Skeletal muscle satellite cell (primary cell): ENCODE results near the gene TRAF5.
"Not testable (repeated sequence)": the region's sequence is repeated elsewhere in the genome, so short reads cannot be mapped to it uniquely, and the experiment has no call there.

Experiments used
- H3K27me3 ChIP-seq: 2 replicates; pipeline ENCODE4 v1.7.0; 2013; ENCODE audit warnings: low read length; ENCODE audit not compliant: control insufficient read depth, insufficient read depth
- H3K36me3 ChIP-seq: 2 replicates; pipeline ENCODE4 v1.7.0; 2013; ENCODE audit warnings: mild to moderate bottlenecking, control low read depth, low read length; ENCODE audit not compliant: insufficient read depth
- H3K4me1 ChIP-seq: 2 replicates; pipeline ENCODE4 v1.7.0; 2013; ENCODE audit warnings: low read length; ENCODE audit not compliant: control insufficient read depth, insufficient read depth
- H3K4me2 ChIP-seq: 2 replicates; pipeline ENCODE4 v1.7.0; 2013; ENCODE audit warnings: mild to moderate bottlenecking, low read length
- H3K4me3 ChIP-seq: 2 replicates; pipeline ENCODE4 v1.7.0; 2013; ENCODE audit warnings: low read length
- H3K9ac ChIP-seq: 2 replicates; pipeline ENCODE4 v1.7.0; 2013; ENCODE audit warnings: mild to moderate bottlenecking, low read depth, low read length, moderate library complexity
- H3K9me3 ChIP-seq: replicated peaks from 2 replicates; pipeline ENCODE4 v1.7.0; 2013; ENCODE audit warnings: mild to moderate bottlenecking, control low read depth, low read length

Gene TRAF5

DNA sequence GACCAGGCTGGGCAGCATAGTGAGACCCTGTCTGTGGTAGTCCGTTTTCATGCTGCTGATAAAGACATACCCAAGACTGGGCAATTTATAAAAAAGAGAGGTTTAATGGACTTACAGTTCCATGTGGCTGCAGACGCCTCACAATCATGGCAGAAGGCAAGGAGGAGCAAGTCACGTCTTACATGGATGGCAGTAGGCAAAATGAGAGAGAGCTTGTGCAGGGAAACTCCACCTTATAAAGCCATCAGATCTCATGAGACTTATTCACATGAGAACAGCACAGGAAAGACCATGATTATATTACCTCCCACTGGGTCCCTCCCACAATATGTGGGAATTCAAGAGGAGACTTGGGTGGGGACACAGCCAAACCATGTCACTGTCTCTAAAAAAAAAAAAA is 25.4 kb downstream of the TRAF5 start:
- H3K4me1 ChIP-seq, H3K9me3 ChIP-seq, H3K4me2 ChIP-seq, H3K9ac ChIP-seq, H3K27me3 ChIP-seq, H3K4me3 ChIP-seq, H3K36me3 ChIP-seq: not testable (repeated sequence)

DNA sequence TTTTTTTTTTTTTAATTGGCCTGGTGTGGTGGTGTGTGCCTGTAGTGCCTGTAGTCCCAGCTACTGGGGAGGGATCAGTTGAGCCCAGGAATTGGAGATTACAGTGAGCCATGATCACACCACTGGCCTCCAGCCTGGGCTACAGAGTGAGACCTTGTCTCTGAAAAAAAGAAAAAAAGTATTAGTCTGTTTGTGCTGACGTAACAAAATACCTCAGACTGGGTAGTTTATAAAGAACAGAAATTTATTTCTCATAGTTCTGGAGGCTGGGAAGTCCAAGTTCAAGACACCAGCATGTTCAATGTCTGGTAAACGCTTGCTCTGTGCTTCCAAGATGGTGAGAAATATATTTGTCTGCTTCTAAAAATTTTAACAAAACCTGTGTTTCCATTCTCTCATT is 25.8 kb downstream of the TRAF5 start:
- peaks cover 9% of the 10 kb centered on the region for H3K4me1 ChIP-seq
- no peak overlapping the region for H3K4me2 ChIP-seq
- H3K36me3 ChIP-seq = peaks cover 4% of the 10 kb centered on the region
- H3K9ac ChIP-seq = no peak overlapping the region
- H3K9me3 ChIP-seq = no peaks in the 10 kb centered on the region
- no peak overlapping the region for H3K4me3 ChIP-seq
- no peaks in the 10 kb centered on the region for H3K27me3 ChIP-seq

DNA sequence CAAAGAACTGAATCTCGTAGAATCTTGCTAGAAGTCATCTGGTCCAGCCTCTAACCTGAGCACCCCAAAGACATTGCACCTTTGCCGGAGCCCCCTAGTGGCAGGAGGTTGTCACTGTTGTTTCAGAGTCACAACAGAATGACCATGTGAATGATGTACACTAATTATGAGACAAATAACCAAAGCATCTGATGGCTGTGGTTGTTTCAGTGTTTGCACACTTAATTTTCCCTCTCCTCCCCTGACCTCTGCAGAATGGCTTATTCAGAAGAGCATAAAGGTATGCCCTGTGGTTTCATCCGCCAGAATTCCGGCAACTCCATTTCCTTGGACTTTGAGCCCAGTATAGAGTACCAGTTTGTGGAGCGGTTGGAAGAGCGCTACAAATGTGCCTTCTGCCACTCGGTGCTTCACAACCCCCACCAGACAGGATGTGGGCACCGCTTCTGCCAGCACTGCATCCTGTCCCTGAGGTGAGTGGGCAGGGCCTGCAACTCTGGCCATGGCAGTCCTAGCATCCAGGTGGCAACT is 26.4 kb downstream of the TRAF5 start:
- Histone ChIP-seq H3K4me1 (peaks cover 9% of the 10 kb centered on the region), H3K9ac (no peak overlapping the region), H3K36me3 (peaks cover 4% of the 10 kb centered on the region), H3K4me3 (no peak overlapping the region), H3K27me3 (no peaks in the 10 kb centered on the region), H3K4me2 (no peak overlapping the region), H3K9me3 (no peaks in the 10 kb centered on the region)

DNA sequence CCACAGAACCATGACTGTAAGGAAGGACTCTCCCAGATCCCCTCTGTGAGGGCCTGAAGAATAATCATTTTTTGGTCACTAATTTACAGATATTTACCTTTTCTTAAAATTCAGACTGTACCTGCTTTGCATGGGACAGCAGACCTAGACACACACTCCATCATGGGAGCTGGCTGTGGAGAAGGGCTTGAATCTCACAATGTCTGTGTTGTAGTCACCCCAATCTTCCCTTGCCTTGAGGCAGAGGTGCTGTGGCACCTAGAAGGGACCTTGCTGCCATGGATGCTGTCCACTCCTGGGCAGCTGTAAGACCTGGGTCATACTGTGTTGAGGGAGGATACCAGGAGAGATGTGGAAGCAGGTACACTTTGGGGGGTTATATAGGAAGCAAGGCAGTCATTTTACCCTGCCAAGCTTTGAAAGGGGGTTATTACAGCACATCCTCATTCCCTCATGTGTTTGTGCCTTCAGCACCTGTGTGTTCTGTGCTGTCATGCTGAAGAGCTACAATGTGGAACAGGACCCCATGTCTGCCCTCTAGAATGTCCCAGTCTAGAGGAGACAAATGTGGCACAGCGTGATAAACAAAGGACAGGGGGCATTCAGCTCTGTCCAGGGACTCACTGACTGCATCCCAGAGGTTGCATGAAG is 27.1 kb downstream of the TRAF5 start:
- Histone ChIP-seq H3K9ac (no peak overlapping the region), H3K4me3 (no peak overlapping the region), H3K4me1 (peaks cover 9% of the 10 kb centered on the region), H3K27me3 (no peaks in the 10 kb centered on the region), H3K36me3 (peaks cover 4% of the 10 kb centered on the region), H3K4me2 (no peak overlapping the region), H3K9me3 (no peaks in the 10 kb centered on the region)

DNA sequence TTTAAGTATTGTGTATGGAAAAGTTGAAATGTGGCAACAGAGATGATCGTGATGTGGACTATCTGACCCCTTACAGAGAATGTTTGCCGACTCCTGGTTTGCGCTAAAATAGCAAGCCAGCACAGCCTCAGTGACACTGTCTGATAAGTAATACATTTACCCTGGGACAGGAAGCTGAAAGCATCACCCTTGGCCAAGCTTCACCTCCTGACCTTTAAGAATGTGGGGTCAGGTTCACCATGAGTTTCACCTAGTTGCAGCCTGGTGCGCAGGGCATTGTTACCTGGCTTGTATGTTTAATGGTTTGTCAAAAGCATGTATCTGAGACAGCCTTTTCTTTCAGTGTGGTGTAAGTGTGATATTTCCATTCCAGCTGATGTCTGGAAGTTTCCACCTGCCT is 29.2 kb downstream of the TRAF5 start:
- Histone ChIP-seq H3K27me3 (no peaks in the 10 kb centered on the region), H3K4me2 (no peak overlapping the region), H3K4me3 (no peak overlapping the region), H3K9me3 (no peaks in the 10 kb centered on the region), H3K9ac (no peak overlapping the region), H3K4me1 (peaks cover 9% of the 10 kb centered on the region), H3K36me3 (peaks cover 8% of the 10 kb centered on the region)

DNA sequence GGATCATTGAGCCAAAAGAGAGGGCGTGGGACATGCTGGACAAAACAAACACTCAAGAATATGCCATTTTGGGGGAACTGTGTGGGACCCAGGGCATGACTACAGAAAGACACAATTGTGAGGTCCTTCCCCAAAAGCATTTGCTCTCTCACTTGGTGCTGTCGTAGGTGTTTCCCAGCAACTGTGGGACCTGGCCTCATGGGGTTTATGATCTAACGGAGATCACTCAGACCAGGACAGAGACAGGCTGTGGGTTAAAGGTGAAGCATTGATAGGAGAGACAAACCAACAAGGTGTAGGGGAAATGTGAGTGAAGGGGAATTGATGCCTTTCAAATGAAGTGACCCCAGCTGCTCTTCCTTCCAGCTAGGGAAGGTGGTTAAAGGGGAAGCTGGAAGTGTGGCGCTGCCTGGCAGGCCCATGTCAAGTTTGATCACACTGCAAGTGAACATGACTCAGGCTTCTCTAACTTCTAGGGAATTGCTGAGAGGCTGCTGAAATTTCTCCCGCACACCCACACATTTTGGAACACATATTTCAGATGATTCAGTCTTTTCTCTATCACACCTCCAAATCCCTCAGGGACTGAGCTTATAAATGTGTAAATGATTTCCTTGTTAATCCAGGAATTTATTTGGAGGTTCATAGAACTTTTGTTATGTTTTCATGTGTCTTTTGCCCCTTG is 30.2 kb downstream of the TRAF5 start:
- peaks cover 9% of the 10 kb centered on the region for H3K4me1 ChIP-seq
- no peaks in the 10 kb centered on the region for H3K27me3 ChIP-seq
- no peak overlapping the region for H3K9ac ChIP-seq
- H3K9me3 ChIP-seq = no peaks in the 10 kb centered on the region
- peaks cover 13% of the 10 kb centered on the region for H3K36me3 ChIP-seq
- H3K4me3 ChIP-seq = no peak overlapping the region
- H3K4me2 ChIP-seq = no peak overlapping the region

DNA sequence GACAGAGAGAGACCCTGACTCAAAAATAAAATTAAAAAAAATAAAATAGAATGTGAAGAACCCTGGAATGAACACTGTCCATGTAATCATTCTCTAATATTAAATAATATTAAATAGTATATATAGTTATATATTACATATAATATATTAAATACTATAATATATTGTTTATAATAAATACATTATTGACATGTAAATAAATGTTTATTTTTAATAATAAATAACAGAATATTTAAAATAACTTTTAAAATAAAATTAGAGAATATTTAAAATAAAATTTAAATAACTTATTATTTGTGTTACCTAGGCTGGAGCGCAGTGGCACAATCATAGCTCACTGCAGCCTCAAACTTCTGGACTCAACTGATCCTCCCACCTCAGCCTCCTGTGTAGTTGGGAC is 32.1 kb downstream of the TRAF5 start:
- Histone ChIP-seq H3K9ac (no peak overlapping the region), H3K9me3 (no peaks in the 10 kb centered on the region), H3K4me1 (peaks cover 9% of the 10 kb centered on the region), H3K27me3 (no peaks in the 10 kb centered on the region), H3K4me2 (no peak overlapping the region), H3K4me3 (no peak overlapping the region), H3K36me3 (peaks cover 13% of the 10 kb centered on the region)

DNA sequence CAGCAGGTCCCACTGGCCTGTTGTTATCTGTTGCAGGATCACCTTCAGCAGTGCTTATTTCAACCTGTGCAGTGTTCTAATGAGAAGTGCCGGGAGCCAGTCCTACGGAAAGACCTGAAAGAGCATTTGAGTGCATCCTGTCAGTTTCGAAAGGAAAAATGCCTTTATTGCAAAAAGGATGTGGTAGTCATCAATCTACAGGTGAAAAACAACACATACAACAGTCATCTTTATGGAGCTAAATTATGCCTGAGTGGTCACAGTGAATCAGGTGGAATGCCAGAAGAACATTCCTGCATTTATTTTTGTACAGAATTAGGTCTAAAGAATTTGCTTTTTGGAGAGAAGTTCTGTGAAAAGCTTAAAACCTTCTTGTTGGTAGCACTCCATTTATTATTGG is 33.2 kb downstream of the TRAF5 start:
- no peaks in the 10 kb centered on the region for H3K9me3 ChIP-seq
- no peak overlapping the region for H3K9ac ChIP-seq
- no peak overlapping the region for H3K4me3 ChIP-seq
- H3K27me3 ChIP-seq = no peaks in the 10 kb centered on the region
- no peak overlapping the region for H3K4me2 ChIP-seq
- H3K36me3 ChIP-seq = peaks cover 13% of the 10 kb centered on the region
- H3K4me1 ChIP-seq = peaks cover 9% of the 10 kb centered on the region

DNA sequence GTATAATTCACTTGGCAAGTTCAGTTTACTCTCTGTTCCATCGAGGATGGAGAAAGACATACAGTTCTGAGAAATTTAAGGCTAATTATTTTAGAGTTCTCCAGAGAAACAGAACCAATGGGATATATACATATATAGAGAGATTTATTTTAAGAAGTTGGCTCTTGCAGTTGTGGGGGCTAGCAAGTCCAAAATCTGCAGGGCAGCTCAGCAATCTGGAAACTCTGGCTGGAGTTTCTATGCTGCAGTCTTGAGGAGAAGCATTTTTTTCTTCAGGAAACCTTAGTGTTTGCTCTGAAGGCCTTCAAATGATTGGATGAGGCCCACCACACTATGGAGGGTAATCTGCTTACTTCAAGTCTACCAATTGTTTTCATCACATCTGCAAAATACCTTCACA is 34.6 kb downstream of the TRAF5 start:
- Histone ChIP-seq H3K9me3 (no peaks in the 10 kb centered on the region), H3K27me3 (no peaks in the 10 kb centered on the region), H3K4me3 (no peak overlapping the region), H3K4me2 (no peak overlapping the region), H3K36me3 (peaks cover 14% of the 10 kb centered on the region), H3K4me1 (peaks cover 9% of the 10 kb centered on the region), H3K9ac (no peak overlapping the region)

DNA sequence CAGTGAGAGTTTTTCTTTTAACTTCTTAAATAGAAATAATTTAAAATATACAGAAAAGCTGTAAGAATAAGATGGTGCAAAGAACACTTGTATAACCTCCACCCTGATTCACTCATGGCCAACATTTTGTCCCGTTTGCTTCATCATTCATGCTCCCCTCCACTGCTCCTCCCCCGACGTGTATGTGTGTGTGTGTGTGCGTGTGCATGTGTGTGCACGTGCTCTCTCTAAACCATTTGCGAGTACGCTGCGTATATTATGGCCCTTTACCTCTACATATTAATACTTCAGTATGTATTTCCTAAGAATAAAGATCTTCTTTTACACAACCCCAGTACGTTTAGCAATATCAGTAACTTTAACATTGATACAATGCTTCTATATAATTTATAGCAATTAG is 43.0 kb downstream of the TRAF5 start:
- Histone ChIP-seq H3K9ac (no peak overlapping the region), H3K36me3 (peaks cover 21% of the 10 kb centered on the region)

DNA sequence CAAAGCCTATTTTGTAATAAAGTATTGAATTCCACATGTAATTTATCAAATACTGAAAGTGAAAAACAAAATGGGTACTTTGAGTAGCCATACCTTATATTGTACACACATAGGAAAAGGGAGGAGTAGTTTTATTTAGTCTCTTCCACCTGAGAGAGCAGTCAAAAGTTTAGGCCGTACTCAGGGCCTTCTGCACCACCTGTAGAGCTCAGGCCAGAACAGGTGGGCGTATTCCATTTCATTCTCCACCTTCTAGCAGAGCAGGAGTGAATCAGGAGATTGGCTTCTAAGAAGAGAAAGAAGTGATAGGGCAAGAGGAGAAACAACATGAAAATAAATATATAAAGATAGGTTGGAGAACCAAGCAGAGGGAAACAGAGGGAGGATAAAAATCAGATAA is 44.0 kb downstream of the TRAF5 start:
- peaks cover 21% of the 10 kb centered on the region for H3K36me3 ChIP-seq

More for the DNA sequence above, 43.0 kb downstream of the TRAF5 start:
- Histone ChIP-seq H3K9me3 (no peaks in the 10 kb centered on the region), H3K4me3 (no peak overlapping the region), H3K4me1 (no peaks in the 10 kb centered on the region), H3K27me3 (no peaks in the 10 kb centered on the region), H3K4me2 (no peak overlapping the region)

More for the DNA sequence above, 44.0 kb downstream of the TRAF5 start:
- H3K4me2 ChIP-seq = no peak overlapping the region
- no peaks in the 10 kb centered on the region for H3K4me1 ChIP-seq
- no peak overlapping the region for H3K4me3 ChIP-seq
- no peaks in the 10 kb centered on the region for H3K9me3 ChIP-seq
- no peaks in the 10 kb centered on the region for H3K27me3 ChIP-seq
- H3K9ac ChIP-seq = no peak overlapping the region
